ENCODE results near the gene PRKCB.

- TF ChIP-seq POLR2A (IDR thresholded peaks at IDR 0.05; ENCODE audit: low read length), result no peak
- no peak for TF ChIP-seq GATA1 (IDR thresholded peaks at IDR 0.05; ENCODE audit: low read depth, low read length)
Measured at GRCh38 chr16:24125214-24125613, 289.4 kb downstream of the PRKCB start.
